ENCODE data around the gene DNAJC3.

- no peak for TF ChIP-seq CTCF (IDR thresholded peaks at IDR 0.05; ENCODE audit: insufficient read depth, low read depth, low read length)
- TF ChIP-seq EZH2 (IDR thresholded peaks at IDR 0.05; ENCODE audit: insufficient read depth, low read length), result no peak
Measured at GRCh38 chr13:95706356-95706755, 29.4 kb downstream of the DNAJC3 start.
